Epithelial cell of esophagus (primary cell): Measurements from ENCODE around the gene PARD3.

ENCODE experiments used
- DNase-seq: peaks from one replicate; pipeline ENCODE4 v3.0.0; 2010; ENCODE audit warnings: low read depth
- H3K4me3 ChIP-seq: 2 replicates; pipeline ENCODE4 v1.5.1; 2011; ENCODE audit warnings: mild to moderate bottlenecking, low read length, control low read depth
- CTCF ChIP-seq: IDR thresholded peaks from 2 replicates; pipeline ENCODE4 v1.5.1; 2011; ENCODE audit warnings: low read depth, mild to moderate bottlenecking, low read length, control low read depth, inconsistent platforms; ENCODE audit not compliant: insufficient read depth; ENCODE audit errors: missing control alignments

The PARD3 gene

GRCh38 chr10:34547695-34548094, 267.4 kb downstream of the PARD3 start:
- H3K4me3 ChIP-seq, result no peak overlapping the region
- no peak for TF ChIP-seq CTCF
- no peak for DNase-seq

- no peak for TF ChIP-seq CTCF
- DNase-seq, result no peak
- no peak overlapping the region for H3K4me3 ChIP-seq
These were observed 267.8 kb downstream of the PARD3 start for GRCh38 chr10:34547291-34547690.

GRCh38 chr10:34544400-34544799, 270.7 kb downstream of the PARD3 start:
- no peak for TF ChIP-seq CTCF
- DNase-seq, result no peak
- no peak overlapping the region for H3K4me3 ChIP-seq

GRCh38 chr10:34543716-34544115, 271.4 kb downstream of the PARD3 start:
- TF ChIP-seq CTCF, result no peak
- no peak overlapping the region for H3K4me3 ChIP-seq
- no peak for DNase-seq

- no peak overlapping the region for H3K4me3 ChIP-seq
- DNase-seq, result no peak
- TF ChIP-seq CTCF, result no peak
These were observed 274.6 kb downstream of the PARD3 start for GRCh38 chr10:34540492-34540891.

GRCh38 chr10:34539533-34540315, 275.4 kb downstream of the PARD3 start:
- TF ChIP-seq CTCF, result no peak
- no peak overlapping the region for H3K4me3 ChIP-seq
- no peak for DNase-seq

- no peak overlapping the region for H3K4me3 ChIP-seq
- no peak for TF ChIP-seq CTCF
- DNase-seq, result peak; percentile 40
These were observed 276.7 kb downstream of the PARD3 start for GRCh38 chr10:34538281-34538829.
